ENCODE measurements around the gene HBG2.

DNA sequence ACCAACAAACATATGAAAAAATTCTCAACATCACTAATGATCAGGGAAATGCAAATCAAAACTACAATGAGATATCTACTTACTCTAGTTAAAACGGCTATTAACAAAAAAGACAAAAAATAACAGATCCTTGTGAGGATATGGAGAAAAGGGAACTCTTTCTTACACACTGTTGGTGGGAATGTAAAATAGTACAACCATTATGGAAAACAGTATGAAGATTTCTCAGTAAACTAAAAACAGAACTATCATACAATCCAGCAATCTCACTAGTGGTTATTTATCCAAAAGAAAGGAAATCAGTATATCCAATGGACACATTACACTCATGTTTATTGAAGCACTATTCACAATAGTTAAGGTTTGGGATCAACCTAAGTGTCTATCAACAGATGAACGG is 11.3 kb upstream of the HBG2 start:
- TF ChIP-seq POLR2A (IDR thresholded peaks at IDR 0.05) = no peak
- no peak for TF ChIP-seq CTCF (IDR thresholded peaks at IDR 0.05 in 8 of 11, conservative IDR thresholded peaks at IDR 0.05 in 3 of 11)
- no peak for TF ChIP-seq POLR2AphosphoS5 (IDR thresholded peaks at IDR 0.05)

Measured in spleen (tissue), 7 donors.